Measurements from ENCODE around the gene OR51B4.

Gene OR51B4

GRCh38 chr11:5298451-5298850 lies 3.3 kb downstream of the OR51B4 start:
- no peaks in the 10 kb centered on the region for H3K36me3 ChIP-seq (ENCODE audit: control insufficient read depth in 2 of 2, insufficient read depth in 1 of 2, low read length in 2 of 2)
- no peaks in the 10 kb centered on the region for H3K9me3 ChIP-seq (ENCODE audit: control insufficient read depth, insufficient read depth, low read depth, low read length)
- ChIA-PET CTCF (interaction anchor here (1.4 kb wide), 1 partner anchor 175 kb away, joined by 4 read pairs; no protein-coding TSS in a partner anchor), POLR2A (no interaction called here)
- H3K4me3 ChIP-seq (ENCODE audit: low read depth, low read length): no peak overlapping the region
- no peaks in the 10 kb centered on the region for H3K4me1 ChIP-seq (ENCODE audit: control insufficient read depth, insufficient read depth, low read length)
- H3K27ac ChIP-seq (ENCODE audit: extremely low read depth, low read depth, low read length): no peak overlapping the region
- no peak for TF ChIP-seq ZNF548 (tag by site-specific recombination; IDR thresholded peaks at IDR 0.05)
- no peak for TF ChIP-seq ZNF792 (tag by site-specific recombination; IDR thresholded peaks at IDR 0.05)
- TF ChIP-seq SP3 (tag by site-specific recombination; IDR thresholded peaks at IDR 0.05): no peak
- no peak for TF ChIP-seq ZNF157 (tag by site-specific recombination; IDR thresholded peaks at IDR 0.05)
- TF ChIP-seq ZNF169 (tag by site-specific recombination; IDR thresholded peaks at IDR 0.05): no peak
- TF ChIP-seq ZNF133 (tag by site-specific recombination; IDR thresholded peaks at IDR 0.05): no peak
- TF ChIP-seq GLIS1 (tag by site-specific recombination; IDR thresholded peaks at IDR 0.05): no peak
- no peak for TF ChIP-seq REST (tag by site-specific recombination; IDR thresholded peaks at IDR 0.05)
- TF ChIP-seq ZNF10 (tag by site-specific recombination; IDR thresholded peaks at IDR 0.05): no peak
- no peak for TF ChIP-seq SCRT2 (tag by site-specific recombination; IDR thresholded peaks at IDR 0.05)
- TF ChIP-seq ZNF19 (tag by site-specific recombination; IDR thresholded peaks at IDR 0.05; ENCODE audit: low read depth): no peak
- no peak for TF ChIP-seq ZNF571 (tag by site-specific recombination; IDR thresholded peaks at IDR 0.05)
- no peak for TF ChIP-seq ZNF830 (tag by site-specific recombination; IDR thresholded peaks at IDR 0.05; ENCODE audit: low read depth)

GRCh38 chr11:5297721-5298323 lies 3.9 kb downstream of the OR51B4 start:
- TF ChIP-seq ZNF202 (tag by site-specific recombination; IDR thresholded peaks at IDR 0.05; ENCODE audit: borderline replicate concordance) (no peak), OSR2 (tag by site-specific recombination; IDR thresholded peaks at IDR 0.05) (no peak), MYNN (tag by site-specific recombination; IDR thresholded peaks at IDR 0.05; ENCODE audit: borderline replicate concordance) (no peak), WT1 (tag by site-specific recombination; IDR thresholded peaks at IDR 0.05) (no peak), ZNF596 (tag by site-specific recombination; IDR thresholded peaks at IDR 0.05) (no peak), ZNF677 (tag by site-specific recombination; IDR thresholded peaks at IDR 0.05) (no peak), ZNF221 (tag by site-specific recombination; IDR thresholded peaks at IDR 0.05; ENCODE audit: borderline replicate concordance) (no peak), ZNF514 (tag by site-specific recombination; IDR thresholded peaks at IDR 0.05) (no peak), GLIS2 (tag by site-specific recombination; IDR thresholded peaks at IDR 0.05) (no peak), ZNF354C (tag by site-specific recombination; IDR thresholded peaks at IDR 0.05; ENCODE audit: borderline replicate concordance, low read depth) (no peak), ZNF184 (tag by site-specific recombination; IDR thresholded peaks at IDR 0.05) (no peak), ZNF175 (tag by site-specific recombination; IDR thresholded peaks at IDR 0.05) (no peak), PRDM2 (tag by site-specific recombination; IDR thresholded peaks at IDR 0.05; ENCODE audit: borderline replicate concordance) (no peak), ZNF624 (tag by site-specific recombination; IDR thresholded peaks at IDR 0.05) (no peak), HOXC10 (CRISPR knock-in tag; IDR thresholded peaks at IDR 0.05) (no peak)
- H3K36me3 ChIP-seq (ENCODE audit: control insufficient read depth in 2 of 2, insufficient read depth in 1 of 2, low read length in 2 of 2): no peaks in the 10 kb centered on the region
- POLR2A ChIA-PET: no interaction called here

More at GRCh38 chr11:5297721-5298323, 3.9 kb downstream of the OR51B4 start:
- CTCF ChIA-PET: interaction anchor here (1.4 kb wide), 1 partner anchor 174 kb away, joined by 4 read pairs; no protein-coding TSS in a partner anchor
- no peak overlapping the region for H3K4me3 ChIP-seq (ENCODE audit: low read depth, low read length)
- no peaks in the 10 kb centered on the region for H3K4me1 ChIP-seq (ENCODE audit: control insufficient read depth, insufficient read depth, low read length)
- no peaks in the 10 kb centered on the region for H3K9me3 ChIP-seq (ENCODE audit: control insufficient read depth, insufficient read depth, low read depth, low read length)
- H3K27ac ChIP-seq (ENCODE audit: extremely low read depth, low read depth, low read length): no peak overlapping the region
